ENCODE results near the gene KCNJ10. TPM values are rescaled to one million over a fixed set of nuclear protein-coding genes. Genes with fewer than 3 reads are reported as not detected.

The KCNJ10 gene
- total RNA-seq, 1 donor from 2014 or later = not detected

GRCh38 chr1:160064164-160064563 is 5.8 kb downstream of the KCNJ10 start:
- H3K27ac Mint-ChIP-seq (ENCODE audit: unreplicated experiment) = no peak overlapping the region

GRCh38 chr1:160063176-160063575 is 6.8 kb downstream of the KCNJ10 start:
- Mint-ChIP-seq H3K36me3 (ENCODE audit: low read depth, unreplicated experiment) (no peaks in the 10 kb centered on the region), H3K4me1 (ENCODE audit: unreplicated experiment) (no peaks in the 10 kb centered on the region), H3K27me3 (ENCODE audit: unreplicated experiment) (peaks cover 16% of the 10 kb centered on the region), H3K9me3 (ENCODE audit: unreplicated experiment) (no peaks in the 10 kb centered on the region), H3K27ac (ENCODE audit: unreplicated experiment) (no peak overlapping the region), H3K4me3 (ENCODE audit: unreplicated experiment) (no peak overlapping the region)
- TF ChIP-seq CTCF (IDR thresholded peaks at IDR 0.05; ENCODE audit: unreplicated experiment) = no peak
- DNase-seq (ENCODE audit: low spot score) = no peak

More at GRCh38 chr1:160064164-160064563, 5.8 kb downstream of the KCNJ10 start:
- H3K9me3 Mint-ChIP-seq (ENCODE audit: unreplicated experiment) = no peaks in the 10 kb centered on the region
- no peak overlapping the region for H3K4me3 Mint-ChIP-seq (ENCODE audit: unreplicated experiment)
- DNase-seq (ENCODE audit: low spot score) = no peak
- H3K36me3 Mint-ChIP-seq (ENCODE audit: low read depth, unreplicated experiment) = no peaks in the 10 kb centered on the region
- no peak for TF ChIP-seq CTCF (IDR thresholded peaks at IDR 0.05; ENCODE audit: unreplicated experiment)
- H3K4me1 Mint-ChIP-seq (ENCODE audit: unreplicated experiment) = no peaks in the 10 kb centered on the region
- H3K27me3 Mint-ChIP-seq (ENCODE audit: unreplicated experiment) = peaks cover 18% of the 10 kb centered on the region

GRCh38 chr1:160062230-160062532 is 7.8 kb downstream of the KCNJ10 start:
- peaks cover 16% of the 10 kb centered on the region for H3K27me3 Mint-ChIP-seq (ENCODE audit: unreplicated experiment)
- H3K9me3 Mint-ChIP-seq (ENCODE audit: unreplicated experiment) = no peaks in the 10 kb centered on the region
- no peak for TF ChIP-seq CTCF (IDR thresholded peaks at IDR 0.05; ENCODE audit: unreplicated experiment)
- no peak for DNase-seq (ENCODE audit: low spot score)
- no peaks in the 10 kb centered on the region for H3K4me1 Mint-ChIP-seq (ENCODE audit: unreplicated experiment)
- H3K27ac Mint-ChIP-seq (ENCODE audit: unreplicated experiment) = no peak overlapping the region
- no peaks in the 10 kb centered on the region for H3K36me3 Mint-ChIP-seq (ENCODE audit: low read depth, unreplicated experiment)
- no peak overlapping the region for H3K4me3 Mint-ChIP-seq (ENCODE audit: unreplicated experiment)

- H3K4me3 Mint-ChIP-seq (ENCODE audit: unreplicated experiment) = no peak overlapping the region
- H3K27me3 Mint-ChIP-seq (ENCODE audit: unreplicated experiment) = peaks cover 16% of the 10 kb centered on the region
- DNase-seq (ENCODE audit: low spot score) = no peak
- H3K36me3 Mint-ChIP-seq (ENCODE audit: low read depth, unreplicated experiment) = no peaks in the 10 kb centered on the region
- H3K27ac Mint-ChIP-seq (ENCODE audit: unreplicated experiment) = no peak overlapping the region
- TF ChIP-seq CTCF (IDR thresholded peaks at IDR 0.05; ENCODE audit: unreplicated experiment) = no peak
- no peaks in the 10 kb centered on the region for H3K9me3 Mint-ChIP-seq (ENCODE audit: unreplicated experiment)
- H3K4me1 Mint-ChIP-seq (ENCODE audit: unreplicated experiment) = no peaks in the 10 kb centered on the region
Measured at GRCh38 chr1:160061369-160062229, 8.4 kb downstream of the KCNJ10 start.

GRCh38 chr1:160058087-160058486 is 11.9 kb downstream of the KCNJ10 start:
- no peak overlapping the region for H3K4me3 Mint-ChIP-seq (ENCODE audit: unreplicated experiment)
- no peaks in the 10 kb centered on the region for H3K9me3 Mint-ChIP-seq (ENCODE audit: unreplicated experiment)
- peaks cover 3% of the 10 kb centered on the region for H3K4me1 Mint-ChIP-seq (ENCODE audit: unreplicated experiment)
- no peak overlapping the region for H3K27ac Mint-ChIP-seq (ENCODE audit: unreplicated experiment)
- no peaks in the 10 kb centered on the region for H3K36me3 Mint-ChIP-seq (ENCODE audit: low read depth, unreplicated experiment)
- H3K27me3 Mint-ChIP-seq (ENCODE audit: unreplicated experiment) = peaks cover 6% of the 10 kb centered on the region
- no peak for DNase-seq (ENCODE audit: low spot score)
- TF ChIP-seq CTCF (IDR thresholded peaks at IDR 0.05; ENCODE audit: unreplicated experiment) = no peak
